ENCODE data around the gene AKAP8.

DNA sequence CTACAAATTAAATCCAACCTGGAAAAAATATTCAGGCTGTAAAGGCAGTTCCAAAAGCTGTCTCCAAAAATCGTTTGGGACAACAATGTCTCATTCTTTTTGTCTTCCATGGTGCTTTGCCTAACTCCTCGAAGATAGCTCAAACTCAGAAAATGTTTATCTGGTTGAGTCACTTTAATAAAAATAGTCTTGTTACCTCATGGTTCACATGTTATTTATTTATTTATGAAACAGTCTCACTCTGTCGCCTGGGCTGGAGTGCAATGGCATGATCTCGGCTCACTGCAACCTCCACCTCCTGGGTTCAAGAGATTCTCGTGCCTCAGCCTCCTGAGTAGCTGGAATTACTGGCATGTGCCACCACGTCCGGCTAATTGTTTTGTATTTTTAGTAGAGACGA, 42.4 kb downstream of the AKAP8 start:
- TF ChIP-seq EZH2 (IDR thresholded peaks at IDR 0.05; ENCODE audit: borderline replicate concordance) = no peak
- TF ChIP-seq, protein P1, sequence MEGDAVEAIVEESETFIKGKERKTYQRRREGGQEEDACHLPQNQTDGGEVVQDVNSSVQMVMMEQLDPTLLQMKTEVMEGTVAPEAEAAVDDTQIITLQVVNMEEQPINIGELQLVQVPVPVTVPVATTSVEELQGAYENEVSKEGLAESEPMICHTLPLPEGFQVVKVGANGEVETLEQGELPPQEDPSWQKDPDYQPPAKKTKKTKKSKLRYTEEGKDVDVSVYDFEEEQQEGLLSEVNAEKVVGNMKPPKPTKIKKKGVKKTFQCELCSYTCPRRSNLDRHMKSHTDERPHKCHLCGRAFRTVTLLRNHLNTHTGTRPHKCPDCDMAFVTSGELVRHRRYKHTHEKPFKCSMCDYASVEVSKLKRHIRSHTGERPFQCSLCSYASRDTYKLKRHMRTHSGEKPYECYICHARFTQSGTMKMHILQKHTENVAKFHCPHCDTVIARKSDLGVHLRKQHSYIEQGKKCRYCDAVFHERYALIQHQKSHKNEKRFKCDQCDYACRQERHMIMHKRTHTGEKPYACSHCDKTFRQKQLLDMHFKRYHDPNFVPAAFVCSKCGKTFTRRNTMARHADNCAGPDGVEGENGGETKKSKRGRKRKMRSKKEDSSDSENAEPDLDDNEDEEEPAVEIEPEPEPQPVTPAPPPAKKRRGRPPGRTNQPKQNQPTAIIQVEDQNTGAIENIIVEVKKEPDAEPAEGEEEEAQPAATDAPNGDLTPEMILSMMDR (IDR thresholded peaks at IDR 0.05; ENCODE audit: poor library complexity) = no peak
